Brain microvascular endothelial cell (primary cell): ENCODE results near the gene DSPP.

Source experiments
- DNase-seq: peaks from one replicate; pipeline ENCODE4 v3.0.0-alpha.2; 2020
- H3K27ac ChIP-seq: fragments of 250-450 bp; sonication (Bioruptor Pico); 2 replicates; pipeline ENCODE4 v1.5.1; 2020; ENCODE audit warnings: mild to moderate bottlenecking, moderate library complexity
- H3K27me3 ChIP-seq: fragments of 250-450 bp; sonication (Bioruptor Pico); replicated peaks from 2 replicates; pipeline ENCODE4 v1.5.1; 2020; ENCODE audit warnings: mild to moderate bottlenecking
- H3K36me3 ChIP-seq: fragments of 250-450 bp; sonication (Bioruptor Pico); replicated peaks from 2 replicates; pipeline ENCODE4 v1.5.1; 2020; ENCODE audit warnings: mild to moderate bottlenecking
- H3K4me3 ChIP-seq: 2 replicates; pipeline ENCODE4 v1.5.1; 2011; ENCODE audit warnings: low read depth, mild to moderate bottlenecking, control low read depth, low read length, moderate library complexity
- CTCF ChIP-seq: IDR thresholded peaks from 2 replicates; pipeline ENCODE4 v1.5.1; 2011; ENCODE audit warnings: low read depth, mild to moderate bottlenecking, moderate library complexity, low read length, control low read depth, inconsistent platforms; ENCODE audit errors: missing control alignments
- in situ Hi-C: cut with HindIII; loops from 2 replicates; pipeline ENCODE4 v1.10.0; 2017; ENCODE audit warnings: low sequenced_read_pairs, low pct_ligation_motif_present

Gene DSPP

GRCh38 chr4:87632469-87632868 lies 24.1 kb downstream of the DSPP start:
- peak; percentile 70 for DNase-seq
- H3K4me3 ChIP-seq: no peak overlapping the region
- no peak for TF ChIP-seq CTCF
- H3K36me3 ChIP-seq: no peaks in the 10 kb centered on the region
- H3K27ac ChIP-seq: no peak overlapping the region
- H3K27me3 ChIP-seq: no peaks in the 10 kb centered on the region
- in situ Hi-C loops: no loop called here

DNA sequence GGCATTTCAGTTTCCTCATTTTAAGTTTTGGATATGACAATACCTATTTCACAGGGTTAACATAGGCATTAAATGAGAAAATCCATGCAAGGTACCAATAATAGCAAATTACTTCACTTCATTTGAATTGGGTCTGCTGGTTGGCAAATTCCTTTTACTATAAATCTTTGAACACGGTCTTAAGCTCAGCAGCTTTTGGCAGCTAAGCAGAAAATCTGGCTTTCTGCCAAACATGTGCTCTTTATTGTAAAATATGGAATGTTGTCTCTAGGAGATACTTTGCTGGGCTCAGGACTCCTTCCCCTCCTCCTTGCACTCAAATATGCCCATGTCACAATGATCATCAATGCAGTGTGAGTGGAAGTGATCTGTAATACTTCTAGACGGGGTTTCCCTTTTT lies 24.9 kb downstream of the DSPP start:
- in situ Hi-C loops: no loop called here

DNA sequence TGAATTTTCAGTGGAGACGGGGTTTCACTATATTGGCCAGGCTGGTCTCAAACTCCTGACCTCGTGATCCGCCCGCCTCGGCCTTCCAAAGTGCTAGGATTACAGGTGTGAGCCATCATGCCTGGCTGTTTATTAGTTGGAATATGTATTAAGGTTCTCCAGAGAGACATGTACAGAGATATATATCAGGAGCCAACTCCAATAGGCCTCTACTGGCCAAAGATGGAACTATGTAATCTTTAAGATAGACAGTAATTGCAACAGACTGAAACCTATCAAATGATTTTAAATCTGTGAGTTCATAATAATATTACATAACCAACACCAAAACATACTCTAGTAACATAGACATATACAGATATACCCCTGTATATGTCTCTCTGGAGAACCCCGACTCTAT lies 36.0 kb downstream of the DSPP start:
- Histone ChIP-seq H3K36me3 (no peaks in the 10 kb centered on the region), H3K27ac (no peak overlapping the region), H3K27me3 (no peaks in the 10 kb centered on the region), H3K4me3 (no peak overlapping the region)
- TF ChIP-seq CTCF: no peak
- no peak for DNase-seq
- in situ Hi-C loops: no loop called here

More for the DNA sequence above, 24.9 kb downstream of the DSPP start:
- peak; percentile 49 for DNase-seq
- no peak overlapping the region for H3K4me3 ChIP-seq
- H3K36me3 ChIP-seq: no peaks in the 10 kb centered on the region
- no peaks in the 10 kb centered on the region for H3K27me3 ChIP-seq
- TF ChIP-seq CTCF: no peak
- H3K27ac ChIP-seq: no peak overlapping the region

DNA sequence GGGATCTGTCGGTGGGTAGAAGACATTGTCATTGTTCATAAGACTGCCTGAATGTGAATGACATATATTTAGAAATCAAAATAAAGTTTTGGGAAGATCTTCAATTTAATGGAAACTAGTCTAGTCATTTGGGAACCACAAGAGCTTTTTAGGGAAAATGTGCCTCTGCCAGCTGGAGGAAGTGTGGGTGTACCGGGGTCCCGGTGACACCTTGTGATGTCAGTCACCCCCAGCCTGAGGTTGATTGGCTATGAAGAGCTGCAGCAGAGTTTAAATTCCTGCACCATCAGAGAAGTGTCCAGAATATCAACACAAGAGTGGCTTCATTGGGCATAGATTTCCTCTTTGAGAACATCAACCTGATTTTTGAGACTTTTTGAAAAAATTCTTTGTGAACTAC lies 41.7 kb downstream of the DSPP start, which contains the start of gene DMP1:
DMP1 (plus strand) TSS at position 301 of the 400 bp plus-strand sequence. CDS start 6,213 bp downstream, outside the sequence.
- H3K27ac ChIP-seq: no peak within 1 kb of the TSS
- TF ChIP-seq CTCF: no peak
- in situ Hi-C loops: no loop called here

GRCh38 chr4:87650938-87651337 lies 42.6 kb downstream of the DSPP start:
- Histone ChIP-seq H3K36me3 (no peaks in the 10 kb centered on the region), H3K27me3 (no peaks in the 10 kb centered on the region), H3K27ac (no peak overlapping the region), H3K4me3 (no peak overlapping the region)
- in situ Hi-C loops: no loop called here
- TF ChIP-seq CTCF: no peak
- DNase-seq: no peak

More for the DNA sequence above, 41.7 kb downstream of the DSPP start, which contains the start of gene DMP1:
- no peak within 1 kb of the TSS for H3K4me3 ChIP-seq
- DNase-seq: no peak
- H3K27me3 ChIP-seq: no peaks in the 10 kb centered on the region
- no peaks in the 10 kb centered on the region for H3K36me3 ChIP-seq

DNA sequence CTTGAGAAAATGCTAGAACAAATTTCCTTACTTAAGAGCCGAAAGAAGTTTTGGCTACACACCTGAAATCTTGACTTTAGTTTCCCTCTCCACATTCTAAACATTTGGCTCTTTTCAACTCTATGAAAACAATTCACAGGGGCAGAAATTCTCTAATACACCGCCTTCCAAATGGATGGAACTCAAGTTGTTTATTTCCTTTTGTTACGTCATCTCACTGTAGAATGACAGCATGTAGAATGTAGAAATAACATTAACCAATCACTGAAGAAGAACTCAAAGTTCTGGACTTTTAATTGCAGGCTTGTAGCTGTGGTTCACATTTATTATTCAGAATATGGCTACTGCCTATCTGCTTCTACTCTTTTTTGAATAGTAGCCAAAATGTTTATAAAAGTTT lies 43.6 kb downstream of the DSPP start:
- Histone ChIP-seq H3K27me3 (no peaks in the 10 kb centered on the region), H3K27ac (no peak overlapping the region), H3K36me3 (no peaks in the 10 kb centered on the region), H3K4me3 (no peak overlapping the region)
- no peak for DNase-seq
- TF ChIP-seq CTCF: no peak
- in situ Hi-C loops: no loop called here
